GM20000 (cell line): ENCODE results near the gene MYO1D.

ENCODE experiments used
- DNase-seq: peaks from one replicate; pipeline ENCODE4 v3.0.0; 2012; ENCODE audit warnings: low spot score
- CTCF ChIP-seq: IDR thresholded peaks from 2 replicates; pipeline ENCODE4 v1.5.1; 2012; ENCODE audit warnings: mild to moderate bottlenecking, control low read depth; ENCODE audit errors: extremely low read depth, missing control alignments

The MYO1D gene

GRCh38 chr17:32852811-32853210 lies 24.1 kb downstream of the MYO1D start:
- no peak for TF ChIP-seq CTCF
- DNase-seq = no peak

GRCh38 chr17:32849879-32850278 lies 27.0 kb downstream of the MYO1D start:
- no peak for TF ChIP-seq CTCF

GRCh38 chr17:32847977-32848376 lies 28.9 kb downstream of the MYO1D start:
- DNase-seq = no peak
- TF ChIP-seq CTCF = no peak

More at GRCh38 chr17:32849879-32850278, 27.0 kb downstream of the MYO1D start:
- DNase-seq = no peak

- TF ChIP-seq CTCF = no peak
- DNase-seq = no peak
These were observed 30.8 kb downstream of the MYO1D start for GRCh38 chr17:32846143-32846542.

GRCh38 chr17:32840241-32840640 lies 36.7 kb downstream of the MYO1D start:
- no peak for TF ChIP-seq CTCF

GRCh38 chr17:32836527-32836926 lies 40.4 kb downstream of the MYO1D start:
- DNase-seq = no peak

More at GRCh38 chr17:32840241-32840640, 36.7 kb downstream of the MYO1D start:
- no peak for DNase-seq

GRCh38 chr17:32835291-32835761 lies 41.6 kb downstream of the MYO1D start:
- no peak for TF ChIP-seq CTCF

More at GRCh38 chr17:32836527-32836926, 40.4 kb downstream of the MYO1D start:
- TF ChIP-seq CTCF = no peak

More at GRCh38 chr17:32835291-32835761, 41.6 kb downstream of the MYO1D start:
- DNase-seq = no peak
